Activated CD4-positive, alpha-beta T cell treated with anti-CD3 and anti-CD28 coated beads, Interleukin-2, amount 50 U/mL, for 16 hours (primary cell): Measurements from ENCODE around the gene TMEM170A.
"Not testable (repeated sequence)": the region's sequence is repeated elsewhere in the genome, so short reads cannot be mapped to it uniquely, and the experiment has no call there.

Experiments used
- DNase-seq: peaks from one replicate; pipeline ENCODE4 v3.0.0-alpha.2; 2020

TMEM170A gene, protein sequence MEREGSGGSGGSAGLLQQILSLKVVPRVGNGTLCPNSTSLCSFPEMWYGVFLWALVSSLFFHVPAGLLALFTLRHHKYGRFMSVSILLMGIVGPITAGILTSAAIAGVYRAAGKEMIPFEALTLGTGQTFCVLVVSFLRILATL

DNA sequence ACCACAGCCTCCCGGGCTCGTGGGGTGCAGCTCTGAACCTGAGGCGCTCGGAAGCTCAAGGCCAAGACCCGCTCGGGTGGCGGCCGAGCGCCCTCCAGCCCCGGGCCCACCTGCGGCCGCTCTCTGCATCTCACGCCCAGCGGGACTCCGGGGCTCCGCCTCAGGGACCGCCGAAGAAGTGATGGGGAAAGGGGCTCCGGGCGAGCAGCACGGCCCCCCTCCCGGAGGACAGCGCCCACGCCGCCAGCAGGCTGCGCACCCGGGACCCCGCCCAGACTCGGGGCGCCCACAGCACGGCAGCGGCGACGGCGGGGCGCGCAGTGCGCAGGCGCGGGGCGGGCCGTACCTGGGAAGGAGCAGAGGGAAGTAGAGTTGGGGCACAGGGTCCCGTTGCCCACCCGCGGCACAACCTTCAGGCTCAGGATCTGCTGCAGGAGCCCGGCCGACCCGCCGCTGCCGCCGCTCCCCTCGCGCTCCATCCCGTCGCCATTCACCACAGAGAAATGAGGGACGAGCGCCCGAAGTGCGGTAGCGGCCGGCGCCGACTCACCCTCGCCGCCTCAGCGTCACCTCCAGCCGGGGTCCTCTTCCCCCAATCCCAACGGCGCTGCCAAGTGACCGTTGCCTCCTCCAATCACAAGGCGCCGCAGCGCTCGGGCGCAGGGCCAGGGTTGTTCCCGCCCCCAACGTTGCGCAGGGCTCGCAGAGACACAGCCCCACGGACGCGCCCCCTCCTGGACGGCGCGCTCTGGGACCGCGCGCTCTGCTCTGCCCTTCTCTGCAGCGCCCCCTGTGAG, at the start of gene TMEM170A:
Gene TMEM170A (minus strand): TSS at position 568 of the 797 bp plus-strand sequence. CDS start 89 bp downstream, at position 479.
- peak; percentile 99 for DNase-seq

DNA sequence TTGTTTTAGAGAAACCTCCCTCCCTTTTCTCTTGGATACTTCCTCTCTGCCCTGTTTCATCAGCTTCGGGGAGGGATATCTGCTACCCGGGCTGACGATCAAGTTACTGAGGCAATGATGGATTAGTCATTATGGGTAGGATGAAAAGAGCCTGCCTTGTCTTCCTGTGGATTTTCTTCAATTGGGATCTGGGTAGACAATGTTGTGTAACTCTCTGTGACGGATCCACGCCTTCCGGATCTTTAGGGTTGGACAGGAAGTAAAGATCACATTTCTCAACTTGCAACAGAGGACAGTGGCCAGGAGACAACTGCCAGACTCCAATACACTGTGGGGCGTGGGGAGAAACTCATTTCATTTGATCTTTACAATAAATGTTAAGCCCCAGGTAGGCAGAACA, 42.1 kb upstream of the TMEM170A start:
- DNase-seq, result no peak

DNA sequence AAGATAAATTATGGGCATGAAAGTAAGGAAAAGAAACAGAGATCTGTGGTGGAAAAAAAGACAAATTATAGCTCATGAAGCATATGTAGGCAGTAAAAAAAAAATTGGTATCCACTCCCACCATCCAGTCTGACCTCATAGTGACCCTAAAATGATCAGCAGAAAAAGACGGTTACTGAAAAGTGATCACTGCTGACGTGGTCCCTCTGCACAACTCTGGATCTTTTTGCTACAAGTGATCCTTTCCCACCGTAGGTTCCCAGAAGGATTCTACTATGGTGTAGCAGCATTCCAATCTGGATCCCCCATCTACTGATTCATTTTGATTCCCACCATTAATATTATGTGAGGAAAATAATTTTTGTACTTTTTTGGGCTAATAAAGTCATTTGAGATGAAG, 41.6 kb upstream of the TMEM170A start:
- DNase-seq, result no peak

DNA sequence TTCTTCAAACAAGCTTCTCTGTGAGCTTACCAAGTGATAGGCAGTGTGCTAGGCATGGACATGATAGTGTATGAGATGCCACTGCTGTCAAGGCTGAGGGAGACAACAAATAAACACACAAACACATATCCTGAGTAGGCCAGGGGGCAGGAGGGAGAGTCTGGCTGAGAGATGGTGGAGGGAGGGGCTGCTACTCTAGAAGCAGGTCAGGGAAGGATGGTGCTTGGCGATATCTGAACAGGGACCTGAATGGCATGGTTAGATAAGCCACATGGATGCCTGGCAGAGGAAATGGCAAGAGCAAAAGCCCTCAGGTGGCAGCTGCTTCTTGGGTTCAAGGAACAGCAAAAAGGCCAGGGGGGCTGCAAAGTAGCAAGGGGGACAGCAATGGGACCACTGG, 39.3 kb upstream of the TMEM170A start:
- DNase-seq, result no peak

DNA sequence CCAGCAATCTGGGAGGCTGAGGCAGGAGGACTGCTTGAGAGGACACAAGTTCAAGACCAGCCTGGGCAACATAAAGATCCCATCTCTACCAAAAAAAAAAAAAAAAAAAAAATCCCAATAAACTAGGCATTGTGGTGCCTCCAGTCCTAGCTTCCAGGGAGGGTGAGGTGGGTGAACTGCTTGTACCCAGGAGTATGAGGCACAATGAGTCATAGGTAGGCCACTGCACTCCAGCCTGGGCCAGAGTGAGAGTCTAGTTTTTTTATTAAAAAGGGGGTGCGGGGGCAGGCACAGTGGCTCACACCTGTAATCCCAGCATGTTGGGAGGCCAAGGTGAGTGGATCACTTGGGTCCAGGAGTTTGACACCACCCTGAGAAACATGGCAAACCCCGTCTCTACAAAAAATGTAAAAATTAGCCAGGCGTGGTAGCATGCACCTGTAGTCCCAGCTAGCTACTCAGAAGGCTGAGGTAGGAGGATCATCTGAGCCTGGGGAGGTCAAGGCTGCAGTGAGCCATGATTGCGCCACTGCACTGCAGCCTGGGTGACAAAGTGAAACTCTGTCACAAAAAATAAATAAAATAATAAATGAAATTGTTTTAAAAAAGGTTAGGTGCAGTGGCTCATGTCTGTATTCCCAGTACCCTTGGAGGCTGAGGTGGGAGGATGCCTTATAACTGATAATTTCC, 38.6 kb upstream of the TMEM170A start:
- no peak for DNase-seq

DNA sequence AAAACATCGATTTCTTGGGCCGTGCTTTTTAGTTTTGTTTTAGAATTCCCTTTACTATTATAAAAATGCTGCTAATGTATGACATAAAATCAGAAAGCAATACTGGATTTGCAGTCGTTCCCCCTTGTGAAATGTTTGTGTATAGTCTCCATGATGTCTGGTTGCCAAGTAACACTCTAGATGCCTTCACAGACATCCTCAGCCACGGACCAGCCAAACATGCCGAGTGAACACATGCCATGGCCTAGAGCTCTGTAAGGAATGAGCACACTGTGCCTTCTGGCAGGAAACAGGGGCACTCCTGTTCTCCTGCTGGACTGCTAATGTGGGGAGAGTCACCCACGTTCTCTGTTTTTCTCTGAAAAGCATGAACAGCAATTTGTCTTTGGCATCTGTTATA, 37.3 kb upstream of the TMEM170A start:
- DNase-seq, result not testable (repeated sequence)

DNA sequence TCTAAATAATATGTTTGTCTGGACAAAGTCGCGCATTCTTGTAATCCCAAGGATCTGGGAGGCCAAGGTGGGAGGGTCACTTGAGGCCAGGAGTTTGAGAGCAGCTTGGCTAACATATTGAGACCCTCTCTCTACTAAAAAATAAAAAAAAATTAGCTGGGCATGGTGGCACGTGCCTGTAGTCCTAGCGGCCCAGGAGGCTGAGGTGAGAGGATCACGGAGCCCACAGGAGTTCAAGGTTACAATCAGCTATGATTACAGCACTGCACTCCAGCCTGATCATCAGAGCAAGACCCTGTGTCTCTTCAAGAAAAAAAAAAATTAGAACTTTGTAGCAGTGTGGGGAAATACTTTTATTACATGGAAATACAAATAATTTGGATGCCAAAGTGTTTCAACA, 36.9 kb upstream of the TMEM170A start:
- DNase-seq, result no peak

DNA sequence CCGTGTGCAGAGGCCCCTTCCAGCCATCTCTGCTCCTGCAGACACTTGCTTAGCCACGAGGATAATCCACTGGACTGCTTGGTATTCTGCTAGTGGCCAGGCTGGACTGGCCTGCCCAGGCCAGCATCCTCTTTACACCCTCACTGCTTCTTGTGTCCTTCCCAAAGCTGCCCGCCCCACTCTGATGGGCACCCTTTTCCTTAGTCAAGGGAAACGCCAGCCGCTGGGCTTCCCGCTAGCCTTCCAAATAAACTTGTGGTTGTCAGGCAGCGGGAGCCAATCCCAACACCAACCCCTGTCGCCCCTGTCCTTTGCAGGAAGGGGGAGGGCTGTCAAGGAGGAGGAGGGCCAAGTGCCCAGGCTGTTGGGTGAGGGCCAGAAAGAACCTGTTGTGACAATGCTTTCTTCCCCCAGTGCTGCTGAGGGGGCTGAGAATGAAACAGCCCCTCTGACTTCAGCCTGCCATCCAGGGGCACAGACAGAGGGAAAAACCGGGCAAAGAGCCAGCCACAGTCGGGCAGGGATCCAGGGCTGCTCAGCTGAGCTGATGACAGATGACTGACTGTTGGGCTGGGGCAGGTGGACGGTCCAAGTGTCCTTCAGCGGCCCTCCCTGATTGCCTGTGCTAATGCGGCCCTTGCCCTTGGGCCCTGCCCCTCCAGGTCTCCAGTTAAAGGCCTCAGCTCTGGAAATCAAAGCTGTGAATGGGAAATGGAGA, 34.3 kb upstream of the TMEM170A start:
- not testable (repeated sequence) for DNase-seq

DNA sequence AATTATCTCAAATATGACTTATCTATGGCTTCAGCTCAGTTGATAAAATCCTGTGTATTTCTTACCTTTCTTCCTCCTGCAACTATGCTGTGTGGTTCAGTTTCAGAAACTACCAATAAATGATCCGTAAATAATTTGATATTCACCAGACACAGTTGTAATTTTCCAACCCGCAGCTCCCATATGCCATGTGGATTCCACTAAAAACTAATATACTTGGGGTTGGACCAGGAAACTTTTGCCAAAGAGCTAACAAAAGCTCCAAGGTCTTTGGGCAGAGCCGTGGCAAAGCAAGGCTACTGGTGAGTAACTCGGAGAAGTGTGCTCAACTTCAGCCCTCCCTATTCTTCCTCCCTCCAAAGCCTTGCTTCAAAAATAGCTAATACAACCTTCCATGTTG, 33.1 kb upstream of the TMEM170A start:
- no peak for DNase-seq

DNA sequence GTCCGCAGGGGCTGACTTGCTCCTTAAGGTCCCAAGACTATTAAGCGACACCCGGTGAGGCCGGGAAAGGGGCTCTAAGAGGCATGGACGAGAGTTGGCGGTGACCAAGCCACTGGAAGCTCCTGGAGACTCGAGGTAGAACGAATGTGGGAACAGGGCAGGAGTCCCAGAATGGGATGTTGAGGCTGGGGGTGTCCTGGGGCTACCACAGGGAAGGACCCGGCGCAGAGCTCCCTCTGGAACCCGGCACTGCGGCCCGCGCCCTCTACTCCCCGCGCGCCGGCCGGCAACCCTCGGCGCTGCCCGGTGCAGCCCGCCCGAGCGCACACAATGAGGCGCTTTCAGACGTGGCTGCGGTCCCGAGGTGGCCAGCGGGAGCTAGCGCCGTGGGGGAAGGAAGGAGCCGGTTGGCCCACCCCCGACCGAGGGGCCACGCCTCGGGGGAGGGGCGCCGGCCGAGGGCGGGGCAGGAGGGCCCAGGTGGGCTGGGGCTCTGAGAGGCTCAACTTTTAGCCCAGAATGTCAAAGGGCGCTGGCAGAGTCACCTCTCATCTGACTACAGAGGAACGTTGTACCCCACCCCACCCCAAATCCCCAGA, 30.7 kb upstream of the TMEM170A start, which contains the start of gene CHST6:
Gene CHST6 (minus strand): TSS at position 366 of the 599 bp plus-strand sequence. CDS start 15,613 bp downstream, outside the sequence.
- DNase-seq, result peak; percentile 8

DNA sequence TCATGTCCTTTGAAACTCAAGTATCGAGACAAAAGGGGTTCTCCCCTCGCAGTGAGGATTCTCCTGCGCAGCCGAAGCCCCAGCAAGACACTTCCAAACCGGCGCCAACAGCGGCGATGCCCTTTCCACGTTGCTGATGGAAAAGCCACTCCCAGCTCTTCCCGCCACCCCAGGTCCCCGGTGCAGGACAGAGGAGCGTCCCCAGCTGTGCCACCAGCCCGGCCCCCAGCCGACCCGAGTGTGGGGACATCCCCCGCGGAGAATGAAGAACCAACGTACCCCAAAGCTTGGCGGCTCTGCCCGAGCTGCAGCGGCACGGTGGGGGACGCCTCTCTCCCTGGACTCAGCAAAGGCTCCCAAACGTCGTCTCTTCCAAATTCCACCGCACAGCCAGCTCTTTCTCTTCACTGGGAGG, 30.2 kb upstream of the TMEM170A start:
- DNase-seq, result no peak

DNA sequence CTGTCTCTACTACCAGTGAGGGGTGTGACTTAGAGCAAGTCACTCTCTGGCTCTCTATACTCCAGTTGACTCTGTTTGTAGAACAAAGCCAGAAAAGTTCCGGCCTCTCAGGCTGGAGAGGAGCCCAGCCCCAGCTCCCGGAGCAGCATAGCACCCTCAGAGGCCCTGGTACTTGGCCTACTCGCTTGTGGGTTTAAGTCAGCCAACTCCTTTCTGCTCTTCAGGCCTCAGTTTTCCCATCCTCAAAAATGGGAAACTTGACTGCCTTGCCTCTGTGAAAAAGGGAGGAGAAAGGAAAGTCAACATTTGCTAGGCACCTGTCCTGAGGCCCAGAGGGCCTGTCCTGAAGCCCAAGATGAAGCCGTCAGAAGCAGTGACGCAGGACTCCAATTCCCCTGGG, 29.7 kb upstream of the TMEM170A start:
- no peak for DNase-seq

DNA sequence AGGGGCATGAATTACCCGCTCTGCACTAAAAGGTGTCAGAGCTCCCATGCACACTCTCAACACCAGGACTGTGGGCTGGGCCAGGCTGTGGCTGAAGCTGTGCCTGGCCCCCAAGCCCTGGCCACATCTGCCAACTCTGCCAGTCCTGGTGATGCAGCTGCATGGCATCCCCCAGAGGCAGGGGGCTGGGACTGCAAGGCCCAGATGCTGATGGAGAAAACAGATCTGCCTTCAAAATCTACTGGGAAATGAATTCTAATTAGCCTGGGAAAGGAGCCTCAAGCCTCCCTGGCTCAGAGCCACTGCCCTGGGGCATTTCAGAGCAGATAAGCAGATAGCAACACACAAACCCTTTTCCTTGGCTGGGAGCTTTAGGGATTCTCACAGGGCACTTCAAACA, 27.4 kb upstream of the TMEM170A start:
- DNase-seq, result no peak

DNA sequence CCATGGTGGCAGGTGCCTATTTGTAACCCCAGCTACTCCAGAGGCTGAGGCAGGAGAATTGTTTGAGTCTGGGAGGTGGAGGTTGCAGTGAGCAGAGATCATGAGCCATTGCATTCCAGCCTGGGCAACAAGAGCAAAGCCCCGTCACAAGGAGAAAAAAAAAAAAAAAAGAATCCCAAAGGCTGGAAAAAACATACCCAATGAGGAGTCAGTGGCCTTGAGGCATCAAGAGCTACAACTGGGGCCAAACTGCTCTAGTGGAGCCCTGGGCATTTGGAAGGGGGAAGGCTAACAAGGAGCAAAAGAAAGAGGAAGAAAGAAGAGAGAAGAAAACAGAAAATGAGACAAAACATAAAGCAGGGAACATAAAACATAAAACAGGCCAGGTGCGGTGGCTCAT, 23.8 kb upstream of the TMEM170A start:
- no peak for DNase-seq

DNA sequence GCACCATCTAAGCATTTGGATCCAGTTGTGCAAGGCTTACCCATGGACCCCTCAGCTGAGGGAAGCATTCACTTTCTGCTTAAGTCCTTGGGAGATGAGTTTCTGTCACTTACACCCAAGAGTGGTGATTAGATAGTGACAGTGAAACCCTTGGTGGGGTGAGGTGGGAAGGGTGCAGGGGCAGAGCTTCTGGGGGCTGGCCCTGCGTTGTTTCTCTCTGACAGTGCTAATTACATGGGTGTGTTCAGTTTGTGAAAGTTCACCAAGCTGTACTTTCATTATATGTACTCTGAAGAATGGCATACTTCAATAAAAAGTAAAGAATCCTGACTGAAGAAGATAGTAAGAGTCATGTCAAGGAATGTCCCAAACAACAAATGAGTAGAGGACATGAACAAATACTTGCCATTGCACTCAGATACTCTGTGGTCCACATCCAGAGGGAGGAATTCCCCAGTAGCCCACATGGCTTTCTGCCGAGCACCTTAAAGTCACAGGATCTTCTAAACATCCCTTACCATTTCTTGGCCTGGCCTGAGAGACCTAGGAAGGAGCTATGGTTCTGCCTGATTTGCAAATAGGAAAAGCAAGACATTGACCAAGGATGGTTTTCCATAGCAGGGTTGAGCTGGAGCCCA, 22.3 kb upstream of the TMEM170A start:
- no peak for DNase-seq

DNA sequence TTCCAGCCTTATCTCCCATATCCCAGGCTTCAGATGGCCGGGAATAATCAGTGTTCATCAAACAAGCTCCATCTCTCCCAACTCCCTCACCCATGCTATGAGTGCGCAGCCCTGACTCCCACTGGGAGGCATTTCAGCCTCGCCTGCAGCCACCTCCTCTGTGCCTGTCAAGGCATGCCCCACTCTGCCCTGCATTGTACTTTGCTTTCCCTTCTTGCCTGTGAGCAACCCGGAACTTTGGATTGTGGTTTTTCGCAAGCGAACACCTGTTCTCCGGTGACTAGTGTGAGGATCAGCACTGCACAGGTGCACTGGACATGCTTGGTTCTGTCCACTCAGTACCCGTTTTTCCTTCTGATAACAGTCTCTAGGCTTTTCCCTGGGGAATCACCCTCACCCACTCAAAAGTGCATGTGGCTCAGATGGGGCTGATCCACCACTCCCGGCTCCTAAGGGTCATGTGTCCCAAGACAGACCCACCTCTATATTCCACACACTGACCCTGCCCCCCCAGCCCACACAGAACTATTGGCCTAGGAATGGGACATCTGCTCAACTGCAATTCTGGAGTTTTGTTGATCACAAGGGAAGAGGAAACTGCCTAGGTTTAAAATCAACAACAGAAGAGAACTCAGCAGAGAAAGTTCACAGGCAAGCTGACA, 21.7 kb upstream of the TMEM170A start:
- DNase-seq, result no peak

DNA sequence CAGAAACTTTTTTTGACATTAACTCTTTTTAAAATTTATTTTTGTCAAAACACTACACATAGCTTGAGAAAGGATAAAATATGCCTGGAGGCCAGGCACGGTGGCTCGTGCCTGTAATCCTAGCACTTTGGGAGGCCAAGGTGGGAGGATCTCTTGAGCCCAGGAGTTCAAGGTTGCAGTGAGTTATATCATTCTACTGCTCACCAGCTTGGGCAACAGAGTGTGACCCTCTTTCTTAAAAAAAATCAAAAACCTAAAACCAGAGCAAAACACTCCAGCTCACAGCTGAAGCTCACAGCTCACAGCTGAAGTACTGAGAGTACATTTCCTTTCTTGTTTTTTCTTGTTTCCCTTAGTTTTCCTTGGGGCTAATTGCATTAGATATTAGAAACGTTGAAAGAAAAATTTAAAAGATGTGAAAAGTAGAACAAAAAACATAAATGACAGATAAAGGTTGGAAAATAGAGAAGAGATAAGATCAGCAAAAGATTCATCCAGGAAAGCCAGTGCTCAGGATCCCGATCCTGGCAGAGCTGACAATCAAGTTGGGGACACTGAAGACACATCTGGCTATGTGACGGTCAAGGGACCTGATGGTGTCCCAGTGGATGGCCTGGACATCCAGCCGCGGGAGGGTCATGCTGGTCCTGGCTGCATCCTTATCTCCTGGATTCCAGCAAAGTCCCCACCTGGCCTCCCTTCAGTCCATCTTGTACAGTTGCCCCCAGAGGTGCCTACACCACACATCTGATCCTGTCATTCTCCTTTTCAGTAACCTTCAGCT, 20.9 kb upstream of the TMEM170A start:
- no peak for DNase-seq

DNA sequence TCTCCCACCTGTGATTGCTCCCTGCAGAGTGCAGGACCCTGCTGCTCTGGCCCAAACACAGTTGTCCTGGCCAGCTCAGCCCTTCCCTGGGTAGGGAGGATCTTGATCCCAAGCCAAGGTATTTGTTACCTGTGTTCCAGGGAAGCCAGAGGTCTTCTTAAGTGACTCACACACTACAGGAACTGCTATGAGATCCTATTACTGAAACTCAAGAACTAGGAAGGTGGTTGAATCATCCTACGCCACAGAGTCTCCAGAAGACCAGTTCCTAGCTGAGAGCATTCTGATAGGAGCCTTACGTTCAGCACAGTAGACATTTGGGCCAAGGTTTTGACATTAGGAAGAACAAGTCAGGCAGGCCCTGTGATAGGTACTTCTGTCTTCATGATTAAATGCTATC, 18.7 kb upstream of the TMEM170A start:
- DNase-seq, result no peak

DNA sequence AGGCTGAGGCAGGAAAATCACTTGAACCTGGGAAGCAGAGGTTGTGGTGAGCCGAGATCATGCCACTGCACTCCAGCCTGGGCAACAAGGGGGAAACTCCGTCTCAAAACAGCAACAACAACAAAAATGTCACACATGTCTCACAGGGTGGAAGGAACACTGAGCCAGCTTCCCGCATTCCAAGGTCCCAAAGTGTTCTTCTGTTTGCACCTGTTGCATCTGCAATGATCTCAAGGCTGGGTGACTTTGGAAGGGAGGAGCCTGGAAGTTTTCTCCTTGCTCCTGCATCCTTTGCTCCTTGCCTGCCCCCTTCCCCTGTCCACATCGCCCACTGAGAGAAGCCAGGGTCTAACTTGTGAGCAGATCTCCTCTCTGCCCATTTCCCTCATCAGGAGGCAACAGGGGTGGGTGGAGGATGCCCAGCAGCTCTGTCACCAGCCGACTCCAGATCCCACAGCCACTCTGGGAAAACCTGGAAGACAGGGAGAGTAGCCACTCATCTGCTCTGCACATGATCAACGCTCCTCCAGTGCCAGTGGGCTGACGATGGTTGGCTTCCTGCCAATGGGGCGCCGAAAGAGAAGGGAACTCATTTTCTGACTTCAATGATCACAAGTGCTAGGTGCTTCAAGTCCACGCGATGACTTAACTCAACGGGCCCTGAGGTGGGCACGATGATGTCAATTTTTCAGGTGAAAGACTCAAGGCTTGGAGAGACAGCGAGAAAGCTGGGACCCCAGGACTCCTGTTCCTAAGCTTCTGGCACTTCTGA, 18.1 kb upstream of the TMEM170A start:
- DNase-seq, result no peak

DNA sequence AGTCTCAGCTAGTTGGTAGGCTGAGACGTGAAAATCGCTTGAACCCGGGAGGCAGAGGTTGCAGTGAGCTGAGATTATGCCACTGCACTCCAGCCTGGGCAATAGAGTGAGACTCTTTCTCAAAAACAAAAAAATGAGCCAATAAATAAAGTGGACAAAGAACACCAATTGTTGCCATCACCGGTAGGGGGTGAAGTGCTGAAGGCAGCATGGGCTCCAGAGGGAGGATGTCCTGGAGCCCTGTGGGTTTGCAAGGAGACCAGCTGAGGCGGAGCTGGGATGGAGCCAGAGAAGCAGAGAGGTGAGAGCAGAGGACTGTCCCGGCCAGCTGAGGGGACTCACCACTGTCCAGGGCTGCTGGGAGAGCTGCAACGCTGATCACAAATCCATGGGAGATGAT, 17.0 kb upstream of the TMEM170A start:
- no peak for DNase-seq
